Stimulated activated CD8-positive, alpha-beta memory T cell treated with anti-CD3 and anti-CD28 coated beads, Interleukin-4, amount 100 ng/mL, for 4 hours (primary cell): Measurements from ENCODE around the gene NIN.
"Not testable (repeated sequence)": the region's sequence is repeated elsewhere in the genome, so short reads cannot be mapped to it uniquely, and the experiment has no call there.

Experiments
- DNase-seq, 2 donors: peaks; one replicate each; pipeline ENCODE4 v3.0.0-alpha.2; 2020; ENCODE audit warnings: low read depth in 2 of 2, low spot score in 1 of 2

Gene NIN

DNA sequence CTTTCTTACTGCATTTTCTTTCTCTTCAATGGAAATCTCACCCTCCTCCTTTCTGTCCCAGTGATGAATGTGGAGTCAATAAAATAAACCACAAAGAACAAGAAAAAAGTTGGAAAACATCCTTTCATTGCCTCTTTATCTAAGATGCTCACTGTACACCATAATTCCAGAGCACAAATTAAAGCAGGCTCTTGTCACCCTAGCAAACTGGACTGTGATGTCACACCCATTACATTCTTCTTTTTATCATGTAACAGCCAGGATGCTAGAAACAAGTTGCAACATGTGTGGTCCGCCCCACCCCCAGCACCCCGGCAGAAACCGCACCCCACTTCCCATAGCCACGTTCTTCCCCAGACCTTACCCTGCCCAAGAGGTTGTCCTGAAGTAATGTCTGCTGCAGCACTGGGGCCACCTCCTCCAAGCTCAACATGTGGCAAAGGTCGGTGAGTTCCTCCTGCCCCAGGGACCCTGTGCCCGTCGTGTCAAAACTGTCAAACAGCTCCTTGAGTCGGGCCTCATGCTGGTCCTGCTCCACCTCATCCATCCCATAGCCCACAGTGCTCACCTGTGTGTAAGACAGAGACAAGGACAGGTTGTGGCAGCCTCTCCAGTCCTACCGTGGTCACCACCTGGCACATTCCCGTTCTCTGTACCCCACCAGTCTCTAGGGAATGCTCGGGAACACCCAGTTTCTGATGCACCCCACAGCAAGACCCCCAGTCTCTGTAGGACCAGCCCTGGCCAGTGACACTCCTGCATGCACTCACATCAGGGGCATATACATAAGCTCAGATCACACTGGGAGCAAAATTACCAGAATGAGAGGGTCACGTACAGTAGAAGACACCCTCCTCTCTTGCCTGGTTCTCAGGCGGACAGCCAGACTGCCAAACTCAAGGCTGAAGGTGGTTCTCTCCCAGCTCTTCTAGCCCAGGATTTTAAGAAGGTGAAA, 9.2 kb downstream of the NIN start:
- no peak for DNase-seq

DNA sequence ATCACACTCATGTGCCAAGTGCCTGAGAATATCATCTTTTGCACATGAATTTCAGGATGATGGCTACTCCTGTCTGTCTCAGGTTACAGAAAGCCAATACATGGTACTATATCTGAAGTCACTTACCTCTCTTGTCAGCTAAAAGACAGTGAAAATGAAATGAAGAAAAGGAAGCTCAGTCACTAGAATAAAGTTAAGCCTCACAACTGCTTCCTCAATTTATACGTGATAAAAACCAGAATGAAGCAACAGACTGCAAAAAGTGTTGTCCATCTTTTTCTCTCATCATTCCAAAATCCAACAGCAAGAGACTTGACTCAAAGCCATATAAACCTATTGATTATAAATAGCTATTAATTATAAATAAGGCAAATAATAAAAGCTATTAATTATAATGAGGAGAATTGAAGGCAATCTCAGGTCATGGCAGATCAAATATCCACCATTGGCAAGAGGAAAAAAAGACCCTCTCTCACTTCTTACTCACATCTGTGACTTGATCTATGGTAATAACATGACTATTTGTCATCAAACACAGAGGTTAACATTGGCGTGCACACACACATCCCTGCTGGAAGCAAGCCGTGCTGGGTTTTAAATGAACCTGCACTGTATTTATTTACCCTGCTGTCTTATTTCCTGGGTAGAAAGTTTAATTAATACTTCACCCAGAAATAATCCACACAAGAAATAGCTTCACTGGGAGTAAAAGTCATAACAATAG, 10.0 kb downstream of the NIN start:
- no peak for DNase-seq

DNA sequence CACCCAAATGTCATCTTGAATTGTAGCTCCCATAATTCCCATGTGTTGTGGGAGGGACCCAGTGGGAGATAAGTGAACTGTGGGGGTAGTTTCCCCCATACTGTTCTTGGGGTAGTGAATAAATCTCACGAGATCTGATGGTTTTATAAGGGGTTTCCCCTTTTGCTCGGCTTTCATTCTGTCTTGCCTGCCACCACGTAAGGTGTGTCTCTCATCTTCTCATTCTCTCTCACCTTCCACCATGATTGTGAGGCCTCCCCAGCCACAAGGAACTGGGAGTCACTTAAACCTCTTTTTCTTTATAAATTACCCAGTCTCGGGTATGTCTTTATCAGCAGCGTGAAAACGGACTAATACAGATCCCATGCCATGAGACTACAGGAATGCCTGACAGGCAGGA, 11.7 kb downstream of the NIN start:
- DNase-seq: not testable (repeated sequence)

DNA sequence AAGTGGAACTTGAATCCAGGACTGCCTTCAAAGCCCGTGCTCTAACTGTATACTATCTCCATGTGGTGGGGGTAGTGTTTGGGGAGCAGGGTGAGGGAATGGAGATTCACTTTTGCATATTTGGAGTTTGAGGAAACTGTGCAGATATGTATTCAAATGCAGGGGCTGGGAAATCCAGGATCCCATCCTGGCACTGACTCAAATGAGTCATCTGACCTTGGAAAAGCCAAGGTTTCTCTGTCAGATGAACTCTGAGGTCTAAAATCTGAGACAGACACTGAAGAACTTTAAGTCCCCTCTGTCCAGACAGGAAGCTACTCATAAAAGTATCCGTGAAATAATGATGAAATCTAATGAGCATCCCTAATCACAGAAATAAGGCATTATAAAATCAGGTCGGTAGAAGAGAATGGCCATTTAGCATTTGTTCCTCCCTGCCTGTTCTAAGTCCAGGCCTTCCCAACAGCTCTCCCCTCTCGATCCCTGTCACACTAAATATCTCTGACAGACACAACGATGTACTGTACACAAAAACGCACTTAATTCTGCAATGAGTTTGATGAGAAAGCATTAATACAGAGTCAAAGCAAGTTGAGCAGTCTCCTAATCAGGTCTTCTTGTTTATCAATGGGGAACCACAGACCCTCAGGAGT, 14.4 kb downstream of the NIN start:
- DNase-seq: no peak

DNA sequence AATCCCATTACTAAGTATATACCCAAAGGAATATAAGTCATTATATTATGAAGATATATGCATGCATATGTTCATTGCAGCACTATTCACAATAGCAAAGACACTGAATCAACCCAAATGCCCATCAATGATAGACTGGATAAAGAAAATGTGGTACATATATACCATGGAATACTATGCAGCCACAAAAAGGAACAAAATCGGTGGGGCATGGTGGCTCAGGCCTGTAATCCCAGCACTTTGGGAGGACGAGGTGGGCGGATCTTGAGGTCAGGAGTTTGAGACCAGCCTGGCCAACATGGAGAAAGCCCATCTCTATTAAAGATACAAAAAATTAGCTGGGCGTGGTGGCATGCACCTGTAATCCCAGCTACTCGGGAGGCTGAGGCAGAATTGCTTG, 15.4 kb downstream of the NIN start:
- DNase-seq: not testable (repeated sequence)

DNA sequence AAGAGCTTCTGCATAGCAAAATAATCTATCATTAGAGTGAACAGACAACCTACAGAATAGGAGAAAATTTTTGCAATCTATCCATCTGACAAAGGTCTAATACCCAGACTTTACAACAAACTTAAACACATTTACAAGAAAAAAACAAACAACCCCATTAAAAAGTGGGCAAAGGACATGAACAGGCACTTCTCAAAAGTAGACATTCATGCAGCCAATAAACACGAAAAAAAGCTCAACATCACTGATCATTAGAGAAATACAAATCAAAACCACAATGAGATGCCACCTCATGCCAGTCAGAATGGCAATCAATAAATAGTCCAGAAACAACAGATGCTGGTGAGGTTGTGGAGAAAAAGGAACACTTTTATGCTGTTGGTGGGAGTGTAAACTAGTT, 15.9 kb downstream of the NIN start:
- DNase-seq: not testable (repeated sequence)

DNA sequence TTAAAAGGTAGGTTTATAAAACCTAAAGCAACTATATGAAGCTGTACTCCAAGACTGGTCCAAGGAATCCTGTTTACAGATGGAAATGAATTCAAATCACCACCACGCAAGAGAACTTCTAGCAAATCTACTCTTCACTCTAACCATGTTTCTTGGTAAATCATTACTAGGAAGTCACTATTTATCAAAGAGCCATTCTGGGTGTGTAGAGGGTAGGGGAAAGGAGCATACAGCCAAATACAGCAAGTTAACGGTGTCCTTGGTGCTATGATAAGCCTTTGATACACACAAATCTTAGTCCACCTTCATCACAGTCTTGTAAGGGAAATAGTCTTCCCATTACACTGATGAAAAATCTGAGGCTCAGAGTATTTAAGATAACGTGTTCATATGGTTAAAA, 16.8 kb downstream of the NIN start:
- no peak for DNase-seq

DNA sequence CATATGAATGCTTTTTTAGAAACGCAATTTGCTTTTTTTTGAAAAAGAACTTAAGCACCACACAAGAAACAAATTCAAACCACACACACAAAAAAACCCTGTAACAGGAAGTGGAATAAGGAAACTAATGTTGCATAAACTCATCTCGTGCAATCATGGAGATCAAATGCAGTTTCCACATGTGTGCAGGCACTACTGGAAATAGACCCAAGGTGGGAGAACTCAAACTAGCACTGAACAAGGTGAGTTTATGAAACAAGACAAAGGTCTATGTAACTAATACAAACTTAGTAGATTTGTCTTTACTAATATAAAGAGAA, 17.5 kb downstream of the NIN start:
- DNase-seq: no peak

DNA sequence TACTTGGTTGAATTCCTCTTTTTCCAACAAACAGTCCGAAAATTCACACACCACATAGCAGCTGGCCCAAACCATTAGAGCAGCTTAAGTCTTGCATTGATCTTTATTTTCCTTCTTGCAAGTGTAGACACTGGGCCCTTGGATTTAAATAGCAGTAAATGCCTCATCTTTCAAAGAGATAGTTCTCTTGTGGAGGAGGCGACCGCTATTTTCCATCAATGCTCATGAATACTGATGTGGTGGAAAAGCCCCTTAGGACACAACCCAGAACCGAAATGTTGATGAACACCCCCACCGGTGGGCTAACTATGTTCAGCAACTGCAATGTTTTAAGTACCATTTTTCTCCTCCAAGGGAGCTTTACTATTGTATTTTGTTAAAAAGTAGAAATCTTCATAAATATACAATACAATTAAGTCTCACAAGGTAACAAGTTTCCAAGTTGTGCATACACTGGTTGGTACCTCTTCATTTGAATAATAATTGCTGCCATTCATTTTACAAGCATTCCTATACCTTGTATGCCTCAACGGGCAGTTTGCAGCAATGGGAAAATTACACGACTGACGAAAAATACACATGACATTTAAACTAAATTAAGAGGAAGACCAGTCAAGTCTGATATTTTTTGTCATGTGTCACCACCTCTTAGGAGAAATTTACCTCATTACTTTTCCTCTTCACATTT, 18.0 kb downstream of the NIN start:
- no peak for DNase-seq

DNA sequence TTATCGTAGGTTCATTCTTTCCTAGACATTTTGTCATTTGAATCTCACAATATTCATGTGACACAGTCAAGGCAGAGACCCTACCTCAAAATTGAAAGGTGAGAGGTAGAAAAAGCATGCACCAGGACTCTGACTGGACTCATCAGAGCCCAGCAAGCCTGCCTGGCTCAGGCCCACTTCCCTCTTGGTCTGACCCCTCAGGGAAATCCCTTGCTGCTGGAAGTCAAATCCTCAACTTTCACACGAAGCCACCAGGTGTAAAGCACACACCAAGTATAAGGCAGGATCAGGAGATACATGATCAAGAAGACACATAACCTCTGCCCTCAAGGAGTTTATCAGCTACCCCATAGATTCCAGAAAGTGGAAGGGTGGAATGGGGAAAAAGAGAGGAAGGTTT, 18.8 kb downstream of the NIN start:
- DNase-seq: no peak

DNA sequence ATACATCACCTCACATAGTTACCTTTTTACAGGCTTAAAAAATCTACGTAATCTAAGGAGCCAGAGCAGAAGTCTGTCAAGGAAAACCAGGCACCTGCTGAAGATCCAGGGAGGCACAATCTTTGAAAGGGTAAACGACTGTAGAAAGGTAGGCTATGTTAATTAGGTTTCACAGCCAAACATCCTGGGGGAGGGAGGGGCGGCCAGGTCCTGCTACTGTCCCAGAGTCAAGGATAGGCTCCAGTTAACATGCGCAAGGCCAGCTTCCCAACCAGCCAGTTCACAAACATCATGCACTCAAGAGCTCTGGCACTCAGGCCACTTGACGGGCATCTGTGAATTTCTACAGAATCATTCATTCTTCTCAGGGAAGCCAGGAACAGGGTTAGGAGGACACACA, 22.9 kb downstream of the NIN start:
- no peak for DNase-seq

DNA sequence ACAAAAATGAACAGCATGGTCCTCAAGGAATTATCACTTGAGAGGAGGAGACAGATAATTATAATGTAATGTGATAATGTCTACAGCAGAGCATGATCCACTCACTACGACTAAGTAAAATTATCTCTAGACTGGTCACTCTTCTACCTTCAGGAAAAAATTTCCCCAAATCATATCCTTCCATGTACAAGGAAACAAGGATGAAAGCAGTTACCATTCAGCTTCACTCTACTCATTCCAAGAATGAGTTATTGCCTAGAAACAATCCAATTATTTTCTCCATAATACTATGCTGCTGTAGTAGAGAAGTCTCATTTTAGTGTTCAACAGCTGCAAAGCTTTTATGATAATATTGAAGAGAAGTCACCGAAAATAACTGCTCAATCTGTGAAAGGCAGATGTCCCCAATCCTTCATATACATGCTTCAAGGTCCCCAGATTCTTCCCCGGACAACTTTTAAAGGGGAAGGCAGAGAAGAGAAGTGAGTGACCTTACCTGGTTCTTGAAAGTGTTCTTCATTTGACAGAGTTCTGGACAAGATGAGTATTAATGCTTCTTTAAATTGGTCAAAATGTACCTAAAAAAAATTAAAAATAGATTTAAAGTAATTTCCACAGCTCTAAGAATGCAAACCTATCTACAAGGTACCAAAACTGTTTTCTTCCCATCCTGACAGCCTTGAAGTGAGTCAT, 24.6 kb downstream of the NIN start:
- DNase-seq: no peak

DNA sequence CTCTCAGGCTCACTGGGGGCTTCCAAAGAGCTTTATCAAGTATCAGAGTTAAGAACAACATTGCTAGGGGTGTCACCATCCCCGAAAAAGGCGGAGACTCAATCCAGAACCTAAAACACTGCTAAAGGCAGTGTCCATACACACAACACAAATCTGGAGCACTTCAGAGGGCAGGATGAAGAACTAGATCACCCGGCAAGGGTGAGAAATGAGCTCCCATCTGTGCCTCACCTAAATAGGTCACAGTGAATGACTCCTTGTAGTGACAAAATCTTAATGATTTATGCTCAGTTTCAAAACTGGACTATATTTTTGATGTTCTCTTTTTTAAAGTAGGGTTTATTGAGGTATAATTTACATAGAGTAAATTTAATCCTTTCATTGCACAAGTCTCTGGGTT, 25.6 kb downstream of the NIN start:
- DNase-seq: no peak

DNA sequence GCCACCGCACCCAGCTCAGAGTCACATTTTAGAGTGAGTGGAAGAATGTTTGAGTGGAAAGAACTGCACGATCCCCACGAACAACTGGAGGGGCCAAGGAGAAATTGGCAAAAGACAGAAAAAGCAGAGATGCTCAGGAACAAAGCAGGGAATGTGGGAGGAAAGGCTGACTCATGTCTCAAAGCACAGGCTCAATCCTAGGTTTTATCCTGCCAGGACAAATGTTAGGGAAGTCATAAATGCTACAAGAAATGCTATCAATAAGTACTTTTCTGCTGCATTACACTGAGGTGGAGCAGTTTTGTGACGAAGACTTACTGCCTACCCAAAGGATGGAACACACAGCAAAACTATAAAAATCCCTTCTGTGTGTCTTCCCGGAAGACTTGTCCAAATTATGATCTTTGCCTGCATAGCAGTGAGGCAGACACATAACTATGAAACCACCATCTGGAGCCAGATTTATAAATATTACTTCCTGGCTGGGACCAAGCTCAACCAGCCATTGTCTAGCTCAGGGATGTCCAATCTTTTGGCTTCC, 26.7 kb downstream of the NIN start:
- no peak for DNase-seq

DNA sequence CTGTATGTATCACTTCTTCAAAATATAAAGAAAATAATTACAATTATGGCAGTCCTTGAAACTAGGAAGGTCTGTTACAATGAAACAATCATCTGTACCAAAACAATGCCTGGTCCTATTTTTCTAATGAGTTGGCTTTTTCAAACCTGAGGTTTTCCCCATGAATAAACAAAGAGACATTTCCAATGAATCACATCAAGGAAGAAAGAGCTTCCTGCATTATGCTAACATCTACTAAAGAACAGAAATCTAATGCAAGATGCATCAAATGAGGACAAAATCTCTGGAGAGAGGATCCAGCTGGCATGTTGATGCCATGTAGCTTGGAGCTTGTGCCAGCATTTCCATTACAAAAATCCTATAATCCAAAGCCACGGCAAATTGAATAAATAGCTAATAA, 29.3 kb downstream of the NIN start:
- DNase-seq: no peak

DNA sequence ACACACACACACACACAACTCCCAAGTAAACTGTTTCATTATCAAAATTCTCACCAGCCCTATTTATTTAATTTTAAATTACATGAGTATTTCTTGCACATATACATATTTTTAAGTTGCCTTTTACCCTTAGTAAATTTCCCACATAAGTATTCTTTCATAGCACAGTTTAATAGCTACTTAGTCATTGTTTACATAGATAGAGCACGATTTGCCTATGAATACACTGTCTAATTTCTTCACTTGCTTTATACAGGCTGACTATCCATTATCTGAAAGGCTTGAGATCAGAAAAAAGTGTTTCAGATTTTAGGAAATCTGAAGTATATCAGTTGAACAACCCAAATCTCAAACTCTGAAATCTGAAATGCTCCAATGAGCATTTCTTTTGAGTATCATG, 30.9 kb downstream of the NIN start:
- DNase-seq: no peak

DNA sequence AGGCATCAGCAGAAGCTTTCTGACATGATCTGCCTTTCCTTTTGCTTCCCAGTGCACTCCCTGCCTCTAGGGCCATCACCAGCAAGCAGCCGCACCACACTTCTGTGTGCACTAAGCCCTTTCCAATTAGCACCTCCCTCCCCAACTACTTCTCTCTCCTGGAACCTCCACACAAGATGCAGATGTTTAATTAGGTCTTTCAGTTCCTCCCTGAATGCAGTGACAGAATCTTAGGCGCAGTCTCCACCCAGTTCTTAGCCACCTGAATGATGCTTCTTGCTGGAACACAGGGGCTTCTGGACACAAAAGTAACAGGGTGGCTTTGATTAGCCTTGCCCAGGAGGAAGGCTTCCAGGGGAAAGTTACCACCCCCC, 32.9 kb downstream of the NIN start:
- DNase-seq: no peak

DNA sequence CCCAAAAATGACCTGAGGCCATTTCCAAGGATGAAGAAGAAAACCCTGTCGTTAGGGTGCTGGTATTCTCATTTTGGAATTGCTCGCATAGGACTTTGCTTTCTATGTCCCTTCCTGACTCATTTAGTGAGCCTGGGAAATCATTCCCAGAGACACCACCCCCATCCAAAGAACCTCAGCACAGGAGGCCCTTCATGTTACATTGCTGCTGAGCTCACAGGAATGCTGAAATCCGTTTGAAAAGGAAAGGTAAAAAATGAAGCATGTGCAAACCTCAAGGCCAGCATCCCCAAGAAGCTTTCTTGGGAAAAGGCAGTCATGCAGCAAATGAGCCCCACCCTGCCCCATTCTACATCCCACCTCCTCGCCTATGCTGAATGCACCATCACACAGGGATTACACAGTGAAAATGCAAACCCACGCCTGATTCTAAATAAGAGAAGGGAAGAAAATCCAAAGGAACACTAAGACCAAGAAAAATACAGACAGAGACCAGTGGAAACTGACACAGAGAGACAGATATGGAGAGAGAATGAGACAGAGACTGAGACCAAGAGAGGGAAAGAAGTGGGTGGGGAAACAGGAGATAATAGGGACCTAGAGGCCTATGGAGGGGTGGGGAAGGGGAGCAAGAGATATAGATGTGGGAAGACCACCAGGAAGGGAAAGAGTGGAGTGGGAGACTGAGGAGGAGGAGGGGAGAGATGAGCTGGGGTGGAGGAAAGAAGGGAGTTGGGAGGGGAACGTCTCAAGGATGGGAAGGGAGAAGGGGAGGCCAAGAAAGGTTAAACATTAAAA, 33.5 kb downstream of the NIN start:
- no peak for DNase-seq

DNA sequence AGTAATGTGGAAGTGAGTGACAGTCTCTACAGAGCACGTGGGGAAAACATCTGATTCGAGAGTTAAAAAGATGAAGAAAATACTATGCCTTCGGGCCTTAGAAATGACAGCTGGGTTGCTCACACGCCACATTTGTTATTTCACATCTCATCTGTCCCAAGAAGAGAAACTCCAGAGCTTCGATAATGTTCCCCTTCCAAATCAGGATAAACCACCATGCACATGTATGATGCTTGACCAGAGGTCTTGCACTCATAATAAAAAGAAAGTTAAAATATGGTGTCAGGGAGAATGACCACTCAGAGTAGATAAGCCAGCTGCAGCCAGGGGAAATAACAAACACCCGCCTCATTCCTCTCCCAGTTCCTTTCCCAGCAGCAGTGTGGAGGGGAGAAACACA, 34.6 kb downstream of the NIN start:
- no peak for DNase-seq

DNA sequence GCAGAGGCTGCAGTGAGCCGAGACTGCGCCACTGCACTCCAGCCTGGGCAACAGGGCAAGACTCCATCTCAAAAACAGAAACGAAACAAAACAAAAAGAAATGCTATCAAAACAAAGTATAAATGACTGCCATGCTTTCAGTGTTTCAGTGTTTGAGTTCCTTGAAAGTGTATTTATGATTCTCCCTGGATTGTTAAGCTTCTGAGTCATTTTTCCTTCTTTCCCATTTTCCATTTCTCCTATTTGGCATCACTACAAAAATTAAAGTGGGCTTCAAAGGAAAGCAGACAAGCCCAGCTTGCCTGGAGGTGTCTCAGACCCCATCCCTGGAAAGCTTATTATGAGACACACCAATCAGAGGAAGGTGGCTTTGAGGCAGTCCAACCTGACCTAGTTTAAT, 35.1 kb downstream of the NIN start:
- no peak for DNase-seq
